Thyroid gland (tissue), 4 donors: ENCODE data around the gene BOC.

ENCODE experiments used
- CTCF ChIP-seq, 6 experiments: fragments of 200-600 bp in 3 of 6; fragments of 450-650 bp in 3 of 6; sonication (generic) in 3 of 6; IDR thresholded peaks; one replicate each; pipeline ENCODE4 v1.5.1; 2016 to 2019; ENCODE audit warnings: antibody characterized with exemption in 6 of 6, mild to moderate bottlenecking in 2 of 6, inconsistent platforms in 1 of 6, moderate library complexity in 1 of 6
- POLR2A ChIP-seq, 2 donors: fragments of 450-650 bp; IDR thresholded peaks; one replicate each; pipeline ENCODE4 v1.6.1; 2017; ENCODE audit warnings: antibody characterized with exemption in 2 of 2, mild to moderate bottlenecking in 2 of 2, moderate library complexity in 1 of 2

GRCh38 chr3:113263778-113264177, 52.4 kb downstream of the BOC start:
- TF ChIP-seq POLR2A (IDR thresholded peaks at IDR 0.05) (no peak), CTCF (IDR thresholded peaks at IDR 0.05) (no peak)
